Mesenchymal stem cell (in vitro differentiated cells and primary cell): ENCODE data around the gene NAA60.

Experiments
- DNase-seq: peaks from one replicate; pipeline ENCODE4 v3.0.0-alpha.2; 2013
- H2AFZ ChIP-seq: one replicate; pipeline ENCODE4 v1.6.1; 2013; ENCODE audit warnings: low read depth, mild to moderate bottlenecking, control low read depth, inconsistent platforms, low read length, moderate library complexity
- H2AK5ac ChIP-seq: 2 replicates; pipeline ENCODE4 v1.6.1; 2013; ENCODE audit warnings: low read length, moderate library complexity, mild to moderate bottlenecking, inconsistent platforms; ENCODE audit not compliant: severe bottlenecking
- H2BK120ac ChIP-seq: one replicate; pipeline ENCODE4 v1.6.1; 2013; ENCODE audit warnings: low read depth, mild to moderate bottlenecking, inconsistent platforms, low read length, moderate library complexity
- H2BK12ac ChIP-seq, 2 experiments: one replicate each; pipeline ENCODE4 v1.6.1; 2013; ENCODE audit warnings: inconsistent platforms in 2 of 2, low read length in 2 of 2, mild to moderate bottlenecking in 2 of 2, moderate library complexity in 2 of 2, control low read depth in 1 of 2
- H2BK15ac ChIP-seq: one replicate; pipeline ENCODE4 v1.6.1; 2013; ENCODE audit warnings: mild to moderate bottlenecking, low read depth, inconsistent platforms; ENCODE audit not compliant: poor library complexity, severe bottlenecking
- H2BK5ac ChIP-seq: 2 replicates; pipeline ENCODE4 v1.6.1; 2013; ENCODE audit warnings: low read depth, mild to moderate bottlenecking, low read length, control low read depth, inconsistent platforms; ENCODE audit not compliant: poor library complexity, severe bottlenecking
- H3K14ac ChIP-seq, 2 experiments: one replicate each; pipeline ENCODE4 v1.6.1; 2013; ENCODE audit warnings: inconsistent platforms in 2 of 2, low read length in 2 of 2, control low read depth in 1 of 2, mild to moderate bottlenecking in 1 of 2, moderate library complexity in 1 of 2
- H3K18ac ChIP-seq, 2 experiments: one replicate each; pipeline ENCODE4 v1.6.1; 2013; ENCODE audit warnings: inconsistent platforms in 2 of 2, low read length in 2 of 2, control low read depth in 1 of 2, low read depth in 1 of 2, mild to moderate bottlenecking in 1 of 2
- H3K23ac ChIP-seq, 2 experiments: one replicate each; pipeline ENCODE4 v1.6.1; 2013; ENCODE audit warnings: inconsistent platforms in 2 of 2, low read length in 2 of 2, mild to moderate bottlenecking in 2 of 2, moderate library complexity in 2 of 2, control low read depth in 1 of 2
- H3K27ac ChIP-seq: 2 replicates; pipeline ENCODE4 v1.5.1; 2013; ENCODE audit warnings: mild to moderate bottlenecking, moderate library complexity, low read length, control low read depth, inconsistent platforms; ENCODE audit not compliant: poor library complexity, severe bottlenecking
- H3K27me3 ChIP-seq, 2 experiments: 2 replicates each; pipeline versions ENCODE4 v1.6.1 to v1.7.0; 2013; ENCODE audit warnings: low read length in 2 of 2, mild to moderate bottlenecking in 2 of 2, moderate library complexity in 2 of 2, control low read depth in 1 of 2, inconsistent platforms in 1 of 2; ENCODE audit not compliant: control insufficient read depth in 1 of 2, insufficient read depth in 1 of 2
- H3K36me3 ChIP-seq, 2 experiments: 2 replicates each; pipeline versions ENCODE4 v1.6.1 to v1.7.0; 2013; ENCODE audit warnings: low read length in 2 of 2, control low read depth in 1 of 2, inconsistent platforms in 1 of 2, low read depth in 1 of 2, mild to moderate bottlenecking in 1 of 2; ENCODE audit not compliant: insufficient read depth in 2 of 2, control insufficient read depth in 1 of 2
- H3K4ac ChIP-seq, 2 experiments: one replicate each; pipeline ENCODE4 v1.6.1; 2013; ENCODE audit warnings: inconsistent platforms in 2 of 2, low read length in 2 of 2, mild to moderate bottlenecking in 2 of 2, moderate library complexity in 2 of 2, control low read depth in 1 of 2, low read depth in 1 of 2
- H3K4me1 ChIP-seq: 2 replicates; pipeline ENCODE4 v1.6.1; 2013; ENCODE audit warnings: low read depth, low read length, control low read depth; ENCODE audit not compliant: control insufficient read depth, insufficient read depth
- H3K4me2 ChIP-seq: 2 replicates; pipeline ENCODE4 v1.6.1; 2013; ENCODE audit warnings: low read length, mild to moderate bottlenecking, inconsistent platforms; ENCODE audit not compliant: poor library complexity, severe bottlenecking
- H3K4me3 ChIP-seq, 2 experiments: 2 replicates each; pipeline versions ENCODE4 v1.5.1 to v1.7.0; 2013; ENCODE audit warnings: low read length in 2 of 2, mild to moderate bottlenecking in 2 of 2, control low read depth in 1 of 2, low read depth in 1 of 2; ENCODE audit not compliant: insufficient read depth in 1 of 2
- H3K79me1 ChIP-seq: replicated peaks from 2 replicates; pipeline ENCODE4 v1.6.1; 2013; ENCODE audit warnings: mild to moderate bottlenecking, control low read depth, low read length, inconsistent platforms; ENCODE audit not compliant: poor library complexity, severe bottlenecking
- H3K9ac ChIP-seq: 2 replicates; pipeline ENCODE4 v1.7.0; 2013; ENCODE audit warnings: mild to moderate bottlenecking, low read length, moderate library complexity
- H3K9me3 ChIP-seq: 2 replicates; pipeline ENCODE4 v1.7.0; 2013; ENCODE audit warnings: mild to moderate bottlenecking, low read length; ENCODE audit not compliant: control insufficient read depth
- H4K8ac ChIP-seq: one replicate; pipeline ENCODE4 v1.6.1; 2013; ENCODE audit warnings: inconsistent platforms, mild to moderate bottlenecking, low read length, moderate library complexity
- H4K91ac ChIP-seq: one replicate; pipeline ENCODE4 v1.6.1; 2013; ENCODE audit warnings: mild to moderate bottlenecking, low read length, inconsistent platforms
- WGBS: methylation state at CpG from one replicate; pipeline ENCODE4 v1.1.7; 2013; ENCODE audit warnings: mixed read lengths; 5-methylcytosine and 5-hydroxymethylcytosine counted together

Gene NAA60

GRCh38 chr16:3503523-3503922, 60.0 kb downstream of the NAA60 start:
- Histone ChIP-seq H3K18ac (no peak overlapping the region), H3K36me3 (peaks cover 9 to 35% of the 10 kb centered on the region in 2 experiments), H3K79me1 (peaks cover 17% of the 10 kb centered on the region), H3K9ac (no peak overlapping the region), H2BK15ac (no peak overlapping the region), H2AFZ (no peak overlapping the region), H3K4me2 (no peak overlapping the region), H3K27ac (no peak overlapping the region), H3K4me1 (peaks cover 4% of the 10 kb centered on the region), H2AK5ac (no peak overlapping the region), H4K91ac (no peak overlapping the region), H3K23ac (no peak overlapping the region), H3K9me3 (no peaks in the 10 kb centered on the region), H2BK120ac (no peak overlapping the region), H3K4me3 (no peak overlapping the region), H2BK12ac (no peak overlapping the region), H2BK5ac (no peak overlapping the region), H3K27me3 (no peaks in the 10 kb centered on the region), H3K14ac (no peak overlapping the region), H3K4ac (no peak overlapping the region), H4K8ac (no peak overlapping the region)
- DNase-seq: no peak
- 98% methylated on average over 6 of the region's 6 CpGs for WGBS

- no peaks in the 10 kb centered on the region for H3K27me3 ChIP-seq
- no peak for DNase-seq
- peaks cover 9% of the 10 kb centered on the region for H3K79me1 ChIP-seq
- no peak overlapping the region for H3K4me3 ChIP-seq
- H4K91ac ChIP-seq: no peak overlapping the region
- H2BK15ac ChIP-seq: no peak overlapping the region
- peaks cover 2% of the 10 kb centered on the region for H3K4me1 ChIP-seq
- H3K9ac ChIP-seq: no peak overlapping the region
- peaks cover 41 to 79% of the 10 kb centered on the region in 2 experiments for H3K36me3 ChIP-seq
- H4K8ac ChIP-seq: no peak overlapping the region
- H3K27ac ChIP-seq: no peak overlapping the region
- H2BK5ac ChIP-seq: no peak overlapping the region
- no peak overlapping the region for H2AK5ac ChIP-seq
- H2BK120ac ChIP-seq: no peak overlapping the region
- H3K18ac ChIP-seq: no peak overlapping the region
- 94% methylated on average over 7 of the region's 7 CpGs for WGBS
- H3K23ac ChIP-seq: no peak overlapping the region
- H3K9me3 ChIP-seq: no peaks in the 10 kb centered on the region
- no peak overlapping the region for H3K4me2 ChIP-seq
- no peak overlapping the region for H2AFZ ChIP-seq
- no peak overlapping the region for H3K4ac ChIP-seq
- no peak overlapping the region for H2BK12ac ChIP-seq
- H3K14ac ChIP-seq: no peak overlapping the region
Observed at GRCh38 chr16:3508736-3509135, 65.3 kb downstream of the NAA60 start.

GRCh38 chr16:3509470-3509928, 66.0 kb downstream of the NAA60 start:
- Histone ChIP-seq H3K4ac (no peak overlapping the region), H2AFZ (no peak overlapping the region), H3K36me3 (peaks cover 44 to 84% of the 10 kb centered on the region in 2 experiments), H3K9ac (no peak overlapping the region), H2BK12ac (no peak overlapping the region), H3K4me2 (no peak overlapping the region), H3K23ac (no peak overlapping the region), H3K79me1 (peaks cover 9% of the 10 kb centered on the region), H4K8ac (no peak overlapping the region), H2BK5ac (no peak overlapping the region), H3K27me3 (no peaks in the 10 kb centered on the region), H3K9me3 (no peaks in the 10 kb centered on the region), H3K4me1 (peaks cover 4% of the 10 kb centered on the region), H3K4me3 (no peak overlapping the region), H2AK5ac (no peak overlapping the region), H3K14ac (no peak overlapping the region), H4K91ac (no peak overlapping the region), H3K27ac (no peak overlapping the region), H3K18ac (no peak overlapping the region), H2BK120ac (no peak overlapping the region), H2BK15ac (no peak overlapping the region)
- no peak for DNase-seq
- 91% methylated on average over 13 of the region's 13 CpGs for WGBS

GRCh38 chr16:3510416-3510815, 66.9 kb downstream of the NAA60 start:
- Histone ChIP-seq H3K4me2 (no peak overlapping the region), H2AK5ac (no peak overlapping the region), H2BK12ac (no peak overlapping the region), H3K27me3 (no peaks in the 10 kb centered on the region), H4K91ac (no peak overlapping the region), H3K23ac (no peak overlapping the region), H3K18ac (no peak overlapping the region), H3K9ac (no peak overlapping the region), H3K36me3 (peaks cover 41 to 88% of the 10 kb centered on the region in 2 experiments), H3K4me3 (no peak overlapping the region), H2BK15ac (no peak overlapping the region), H2AFZ (no peak overlapping the region), H3K4me1 (peaks cover 4% of the 10 kb centered on the region), H3K27ac (no peak overlapping the region), H4K8ac (peak overlapping the region; percentile 27), H3K4ac (no peak overlapping the region), H3K9me3 (no peaks in the 10 kb centered on the region), H2BK5ac (no peak overlapping the region), H3K14ac (no peak overlapping the region), H3K79me1 (peaks cover 6% of the 10 kb centered on the region), H2BK120ac (no peak overlapping the region)
- DNase-seq: no peak
- WGBS: 97% methylated on average over 10 of the region's 10 CpGs
